ENCODE data around the gene SMG6. TPM values are rescaled to one million over a fixed set of nuclear protein-coding genes. Genes with fewer than 3 reads are reported as not detected.

SMG6 gene
- total RNA-seq, 2 donors from 2014 or later, result 18.3 to 23.6 TPM

- Histone ChIP-seq H3K36me3 (no peaks in the 10 kb centered on the region), H3K9ac (ENCODE audit: low read depth in 2 of 2, low read length in 2 of 2) (peak overlapping the region; percentile 40 to 73), H3K27ac (peak overlapping the region; percentile 50), H3K9me3 (no peaks in the 10 kb centered on the region), H3K4me3 (peak overlapping the region; percentile 59), H3K27me3 (peaks cover 35% of the 10 kb centered on the region), H3K4me1 (peaks cover 13% of the 10 kb centered on the region)
- intact Hi-C loops (cut with DNase I), result loop anchor here (5.0 to 10.0 kb wide), 2 partner anchors 114 to 217 kb away; no protein-coding TSS in a partner anchor
- no peak for TF ChIP-seq CTCF (IDR thresholded peaks at IDR 0.05)
- no peak for DNase-seq
Observed at GRCh38 chr17:2057760-2058585, 245.6 kb downstream of the SMG6 start.

- DNase-seq, result no peak
- Histone ChIP-seq H3K36me3 (no peaks in the 10 kb centered on the region), H3K27ac (peak overlapping the region; percentile 50), H3K27me3 (peaks cover 35% of the 10 kb centered on the region), H3K9me3 (no peaks in the 10 kb centered on the region), H3K9ac (ENCODE audit: low read depth in 2 of 2, low read length in 2 of 2) (peak overlapping the region in 1 of 2 donors; percentile 76), H3K4me1 (peaks cover 13% of the 10 kb centered on the region), H3K4me3 (peak overlapping the region; percentile 59)
- no peak for TF ChIP-seq CTCF (IDR thresholded peaks at IDR 0.05)
- intact Hi-C loops (cut with DNase I), result loop anchor here (5.0 to 10.0 kb wide), 2 partner anchors 115 to 218 kb away; no protein-coding TSS in a partner anchor
Observed at GRCh38 chr17:2057175-2057759, 246.3 kb downstream of the SMG6 start.

GRCh38 chr17:2056206-2057174 lies 247.1 kb downstream of the SMG6 start:
- Histone ChIP-seq H3K27me3 (peaks cover 41% of the 10 kb centered on the region), H3K9me3 (no peaks in the 10 kb centered on the region), H3K4me1 (peaks cover 13% of the 10 kb centered on the region), H3K36me3 (no peaks in the 10 kb centered on the region), H3K27ac (peak overlapping the region; percentile 71), H3K4me3 (peak overlapping the region; percentile 59), H3K9ac (ENCODE audit: low read depth in 2 of 2, low read length in 2 of 2) (peak overlapping the region; percentile 63 to 76)
- DNase-seq, result no peak
- intact Hi-C loops (cut with DNase I), result loop anchor here (5.0 to 10.0 kb wide), 2 partner anchors 116 to 218 kb away; no protein-coding TSS in a partner anchor
- no peak for TF ChIP-seq CTCF (IDR thresholded peaks at IDR 0.05)

GRCh38 chr17:2055292-2056205 lies 248.0 kb downstream of the SMG6 start:
- no peak for TF ChIP-seq CTCF (IDR thresholded peaks at IDR 0.05)
- no peaks in the 10 kb centered on the region for H3K9me3 ChIP-seq
- peaks cover 51% of the 10 kb centered on the region for H3K27me3 ChIP-seq
- peak overlapping the region; percentile 40 to 76 for H3K9ac ChIP-seq (ENCODE audit: low read depth in 2 of 2, low read length in 2 of 2)
- H3K36me3 ChIP-seq, result no peaks in the 10 kb centered on the region
- intact Hi-C loops (cut with DNase I), result loop anchor here (2.0 to 10.0 kb wide), 3 partner anchors 117 to 219 kb away; no protein-coding TSS in a partner anchor
- H3K4me1 ChIP-seq, result peaks cover 16% of the 10 kb centered on the region
- peak overlapping the region; percentile 59 for H3K4me3 ChIP-seq
- H3K27ac ChIP-seq, result peak overlapping the region; percentile 79
- no peak for DNase-seq
